Measurements from ENCODE around the gene SPATA12.

SPATA12 gene, protein sequence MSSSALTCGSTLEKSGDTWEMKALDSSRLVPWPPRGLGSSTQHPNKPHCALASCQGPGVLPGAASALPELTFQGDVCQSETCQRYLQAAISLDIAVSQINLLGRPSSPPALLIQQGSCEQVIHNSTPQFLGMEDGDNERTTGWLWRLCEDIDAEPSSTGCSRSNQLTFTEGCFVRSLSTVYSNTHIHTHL

DNA sequence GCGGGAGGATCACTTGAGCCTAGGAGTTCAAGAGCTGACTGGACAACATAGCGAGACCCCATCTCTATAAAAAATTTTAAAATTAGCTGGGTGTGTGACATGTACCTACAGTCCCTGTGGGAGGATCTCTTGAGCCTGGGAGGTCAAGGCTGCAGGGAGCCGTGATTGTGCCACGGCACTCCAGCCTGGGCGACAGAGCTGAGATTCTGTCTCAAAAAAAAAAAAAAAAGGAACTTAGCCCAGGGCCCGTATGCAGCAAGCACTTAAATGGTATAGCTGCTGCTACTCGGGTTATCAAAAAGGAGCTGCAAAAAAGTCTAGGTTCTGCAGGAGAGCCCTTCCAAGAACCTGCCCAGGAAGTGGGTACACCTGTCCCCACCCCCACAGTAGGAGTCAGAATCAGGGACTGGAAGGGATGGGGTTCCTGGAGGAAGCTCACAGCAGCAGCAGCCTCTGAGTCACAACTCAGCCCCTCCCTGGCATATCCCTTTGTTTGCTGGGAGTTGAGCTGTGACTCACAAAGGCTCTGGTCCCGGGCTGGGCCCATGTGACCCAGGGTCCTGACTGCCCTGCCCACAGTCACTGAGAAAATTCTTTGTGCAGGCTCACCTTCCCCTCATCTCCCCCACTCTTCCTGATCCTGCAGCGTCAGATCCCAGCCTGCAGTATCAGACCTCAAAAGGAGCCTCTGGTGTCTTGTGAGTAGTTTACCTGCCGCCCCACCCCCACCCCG lies at the start of gene SPATA12:
Gene SPATA12, plus strand, starts transcription at position 576 of the 733 bp plus-strand sequence. CDS start 13,031 bp downstream, outside the sequence.
- no peak for DNase-seq

DNA sequence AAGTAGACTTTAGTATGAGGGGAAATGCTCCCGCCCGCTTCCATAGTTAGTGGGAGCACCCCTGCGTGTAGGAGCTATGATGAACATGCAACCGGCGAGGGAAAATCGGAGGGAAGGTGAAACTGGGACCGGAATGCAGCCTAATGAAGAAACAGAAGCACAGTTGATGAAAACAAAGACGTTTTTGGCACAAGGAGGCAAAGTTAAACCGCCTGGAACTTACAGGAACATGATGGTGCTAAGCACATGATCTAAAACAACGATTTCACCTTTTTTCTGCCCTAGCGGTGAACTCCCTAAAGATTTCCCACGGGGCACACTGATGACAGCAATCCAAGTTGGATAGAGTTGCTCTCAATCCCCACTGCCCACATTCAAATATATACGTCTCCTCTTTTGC lies 49.4 kb upstream of the SPATA12 start:
- DNase-seq = no peak

DNA sequence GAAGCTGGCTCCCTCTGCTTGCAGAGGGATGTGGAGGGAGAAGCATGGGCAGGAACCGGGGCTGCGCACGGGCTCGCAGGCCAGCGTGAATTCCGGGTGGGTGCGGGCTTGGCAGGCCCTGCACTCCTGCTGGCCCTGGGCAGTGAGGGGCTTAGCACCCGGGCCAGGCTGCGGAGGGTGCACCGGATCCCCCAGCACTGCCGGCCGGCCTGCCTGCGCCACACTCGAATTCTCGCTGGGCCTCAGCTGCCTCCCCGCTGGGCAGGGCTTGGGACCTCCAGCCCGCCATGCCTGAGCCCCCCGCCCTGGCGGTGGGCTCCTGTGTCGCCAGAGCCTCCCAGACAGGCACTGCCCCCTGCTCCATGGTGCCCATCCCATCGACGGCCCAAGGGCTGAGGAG lies 47.6 kb upstream of the SPATA12 start:
- no peak for DNase-seq

DNA sequence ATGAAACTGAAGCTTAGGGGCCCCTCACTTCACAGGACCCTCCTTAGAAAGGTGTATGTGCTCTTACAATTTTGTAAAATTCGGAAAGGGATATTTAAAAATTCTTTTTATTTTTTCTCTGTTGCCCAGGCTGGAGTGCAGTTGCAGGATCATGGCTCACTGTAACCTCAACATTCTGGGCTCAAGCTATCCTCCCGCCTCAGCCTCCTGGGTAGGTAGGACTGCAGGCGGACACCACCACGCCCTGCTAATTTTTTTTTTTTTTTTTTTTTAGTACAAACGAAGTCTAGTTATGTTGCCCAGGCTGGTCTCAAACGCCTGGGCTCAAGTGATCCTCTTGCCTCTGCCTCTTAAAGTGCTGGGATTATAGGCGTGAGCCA lies 45.1 kb upstream of the SPATA12 start:
- DNase-seq = no peak

DNA sequence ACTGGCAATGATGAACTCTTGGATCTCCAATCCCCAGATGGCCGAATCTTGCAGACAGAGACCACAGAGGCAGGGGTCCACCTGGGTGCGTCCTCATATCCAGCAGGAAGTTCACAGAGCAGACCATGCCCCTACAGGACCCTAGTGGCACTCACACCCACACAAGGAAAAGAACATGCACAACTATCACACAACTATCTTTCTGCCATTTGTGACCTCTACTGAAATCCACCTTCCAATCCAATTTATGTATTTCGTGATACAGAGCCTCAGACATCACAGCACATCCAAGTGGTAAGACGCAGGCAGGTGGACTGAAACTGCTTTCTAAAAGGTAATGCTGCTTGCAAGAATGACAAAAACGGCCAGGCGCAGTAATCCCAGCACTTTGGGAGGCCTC lies 44.6 kb upstream of the SPATA12 start:
- DNase-seq = no peak

DNA sequence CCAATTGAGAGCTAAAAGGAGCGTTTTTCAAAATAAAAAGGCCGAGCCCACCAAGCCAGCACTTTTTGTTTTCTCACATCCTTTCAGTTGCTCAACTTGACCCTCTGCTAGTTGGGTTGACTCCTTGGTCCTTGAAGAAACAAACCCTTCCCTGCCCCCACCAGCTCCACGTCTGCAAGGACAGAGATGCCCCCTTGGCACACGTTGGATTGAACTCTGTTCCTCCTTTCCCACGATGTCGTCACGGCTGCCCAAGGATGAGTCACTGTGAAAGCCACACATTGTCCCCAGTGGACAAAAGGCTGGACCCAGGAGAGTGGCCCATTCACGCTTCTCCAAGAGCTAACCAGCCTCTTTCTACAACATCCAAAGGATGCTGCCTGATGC lies 43.0 kb upstream of the SPATA12 start:
- DNase-seq = no peak

DNA sequence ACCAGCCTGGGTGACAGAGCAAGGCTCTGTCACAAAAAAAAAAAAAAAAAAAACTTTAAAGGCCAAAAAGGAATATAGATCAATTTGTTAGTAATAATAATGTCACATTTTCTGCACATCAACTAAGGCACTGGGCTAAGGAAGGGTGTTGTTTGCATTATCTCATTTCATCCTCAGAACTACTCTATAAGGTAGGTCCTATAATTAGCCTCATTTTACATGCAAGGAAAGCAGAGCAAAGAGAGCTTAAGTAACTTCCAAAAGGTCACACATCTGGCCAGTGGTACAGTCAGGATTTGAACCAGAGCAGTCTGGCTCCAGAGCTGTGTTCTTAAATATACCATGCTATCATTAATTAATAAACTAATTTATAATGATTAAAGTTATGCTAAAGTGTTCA lies 42.2 kb upstream of the SPATA12 start:
- no peak for DNase-seq

DNA sequence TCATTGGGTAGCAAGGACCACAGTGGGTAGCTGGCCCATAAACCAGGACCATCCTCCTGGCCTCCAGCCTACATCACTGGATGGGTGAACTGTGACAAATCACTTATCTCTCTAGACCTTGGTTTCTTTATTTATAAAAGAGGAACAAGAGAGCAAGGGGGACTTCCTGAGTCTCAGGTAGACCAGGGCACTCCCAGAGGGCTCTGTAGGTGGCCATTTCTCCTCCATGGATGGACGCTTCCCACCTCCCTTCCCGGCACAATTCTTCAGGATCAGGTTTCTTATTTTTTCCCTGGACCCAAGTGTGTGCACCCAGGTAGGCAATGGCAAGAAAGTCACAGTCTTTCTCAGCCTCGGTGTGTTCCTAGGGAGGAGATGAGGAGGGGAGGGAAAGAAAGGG lies 41.4 kb upstream of the SPATA12 start:
- DNase-seq = no peak

DNA sequence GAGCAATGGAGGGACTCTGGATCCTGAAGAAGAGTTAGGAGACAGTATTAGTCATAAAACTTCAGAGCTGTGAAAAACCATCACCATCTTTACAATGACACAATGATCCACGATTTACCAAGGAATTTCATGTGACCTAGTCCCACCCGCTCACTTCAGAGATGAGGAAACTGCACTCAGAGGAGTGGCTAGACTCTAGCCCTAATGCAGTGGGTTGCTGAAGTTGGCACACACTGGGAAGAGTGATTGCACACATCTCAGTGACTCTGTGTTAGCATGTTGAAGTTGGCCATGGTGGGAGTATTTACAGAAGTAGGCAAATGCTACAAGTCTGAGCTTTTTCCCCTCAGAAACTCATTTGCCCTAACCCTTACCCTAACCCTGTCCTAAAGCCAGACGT lies 35.2 kb upstream of the SPATA12 start:
- no peak for DNase-seq

DNA sequence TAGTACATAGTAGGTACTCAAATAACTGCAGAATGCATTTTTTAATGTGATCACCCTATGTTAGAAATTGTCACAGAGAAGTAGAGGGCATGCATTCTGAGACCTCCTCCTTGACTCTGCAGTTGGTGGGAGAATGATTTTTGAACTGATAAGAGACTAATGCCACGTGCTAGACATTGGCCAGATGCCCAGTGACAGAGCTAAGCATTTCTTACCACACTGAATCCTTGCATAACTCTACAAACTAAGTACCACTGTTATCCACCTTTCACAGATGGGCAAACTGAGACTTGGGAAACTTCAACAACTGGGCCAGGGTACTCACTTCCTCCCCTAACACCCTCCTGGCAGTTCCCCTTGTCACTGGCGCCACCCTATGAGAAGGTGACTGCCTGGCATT lies 33.5 kb upstream of the SPATA12 start:
- no peak for DNase-seq

DNA sequence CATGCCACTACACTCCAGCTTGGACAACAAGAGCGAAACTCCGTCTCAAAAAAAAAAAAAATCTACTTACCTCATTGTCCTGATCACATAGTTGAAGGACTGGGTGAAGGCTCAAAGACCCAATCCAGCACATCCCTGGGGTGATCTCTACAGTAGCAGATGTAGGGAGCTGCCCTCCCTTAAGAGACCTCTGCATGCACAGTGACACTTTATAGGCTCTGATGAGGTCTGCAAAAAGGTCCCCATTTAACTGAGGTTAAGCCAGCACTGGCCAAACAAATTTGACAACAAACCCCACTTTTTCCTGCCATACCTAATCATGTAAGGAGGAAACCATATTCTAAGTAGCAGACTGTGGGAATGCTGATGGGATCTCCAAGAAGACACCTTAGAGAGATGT lies 31.1 kb upstream of the SPATA12 start:
- no peak for DNase-seq

DNA sequence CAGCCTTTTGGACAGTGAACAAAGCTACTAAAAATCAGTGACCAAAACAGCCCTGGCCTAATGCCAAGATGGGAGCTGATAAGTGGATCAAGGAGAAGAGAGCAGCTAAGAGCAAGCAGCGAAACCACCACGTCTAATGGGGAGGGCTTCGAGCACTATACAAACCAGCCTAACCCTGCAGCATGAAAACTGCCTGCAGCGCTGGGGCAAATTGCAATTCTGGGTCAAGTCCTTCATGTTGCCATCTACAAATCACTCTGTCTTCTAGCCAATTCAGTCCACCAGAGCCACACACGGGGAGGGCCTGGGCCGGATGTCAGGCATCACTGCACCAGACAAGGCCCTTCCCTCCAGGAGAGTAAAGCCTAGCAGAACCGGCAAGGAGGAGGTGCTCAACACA lies 30.5 kb upstream of the SPATA12 start:
- DNase-seq = peak; percentile 89

DNA sequence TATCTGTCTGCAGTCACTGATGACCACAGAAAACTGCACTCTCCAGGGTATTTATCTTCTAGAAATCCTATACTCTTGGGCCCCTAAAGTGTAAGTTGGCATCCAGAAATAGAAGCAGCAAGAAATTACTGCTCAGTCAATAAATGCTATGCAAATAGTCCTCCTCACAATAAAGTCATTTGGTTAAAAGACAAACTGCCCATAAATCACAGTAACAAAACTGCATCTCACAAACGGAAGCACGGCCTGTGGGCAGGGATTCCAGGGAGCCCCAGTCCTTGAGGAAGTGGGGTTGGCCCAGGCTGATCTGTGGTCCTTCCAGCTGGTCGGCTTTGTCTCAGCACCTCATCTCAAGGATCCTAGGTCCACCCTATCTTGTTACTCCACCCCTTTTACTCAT lies 29.7 kb upstream of the SPATA12 start:
- no peak for DNase-seq

DNA sequence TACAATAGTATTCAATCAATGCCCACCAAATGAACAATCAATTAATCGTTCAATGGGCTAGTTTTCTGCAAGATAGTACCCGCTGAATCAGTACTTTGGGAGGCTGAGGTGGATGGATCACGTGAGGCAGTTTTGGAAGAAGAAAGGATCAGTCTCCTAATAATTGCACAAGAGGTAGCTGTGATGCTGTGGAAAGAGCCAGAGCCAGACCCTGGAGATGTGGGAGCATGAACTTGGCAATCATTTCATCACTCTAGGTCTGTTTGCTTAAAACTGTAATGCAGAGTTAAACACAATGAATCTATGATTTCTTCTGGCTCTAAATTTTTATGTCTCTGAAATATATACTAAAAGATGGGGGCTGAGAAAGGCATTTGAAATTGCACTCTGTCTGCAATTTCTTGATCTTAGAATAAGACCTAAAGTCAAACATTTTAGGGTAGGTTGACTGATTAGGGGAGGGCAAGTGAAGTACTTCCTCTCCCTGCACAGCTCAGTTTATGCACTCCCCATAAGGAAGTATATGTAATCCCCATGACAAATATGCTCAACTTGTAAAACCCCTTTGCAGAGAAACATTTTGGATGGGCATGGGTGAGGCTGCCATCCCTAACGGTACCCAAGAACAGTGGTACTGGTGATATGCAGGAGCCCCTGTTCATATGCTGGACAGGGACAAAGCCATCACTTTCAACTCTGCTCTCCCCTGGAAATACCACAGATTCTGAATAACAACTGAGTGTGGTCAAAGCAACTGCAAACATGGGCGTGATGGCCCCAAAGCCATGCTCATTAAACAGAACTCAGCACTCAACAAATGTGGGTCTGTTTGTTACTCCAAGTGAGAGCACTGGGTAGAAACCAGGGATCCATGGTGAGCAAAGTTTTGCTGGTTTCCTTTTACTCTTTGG lies 28.6 kb upstream of the SPATA12 start:
- no peak for DNase-seq

DNA sequence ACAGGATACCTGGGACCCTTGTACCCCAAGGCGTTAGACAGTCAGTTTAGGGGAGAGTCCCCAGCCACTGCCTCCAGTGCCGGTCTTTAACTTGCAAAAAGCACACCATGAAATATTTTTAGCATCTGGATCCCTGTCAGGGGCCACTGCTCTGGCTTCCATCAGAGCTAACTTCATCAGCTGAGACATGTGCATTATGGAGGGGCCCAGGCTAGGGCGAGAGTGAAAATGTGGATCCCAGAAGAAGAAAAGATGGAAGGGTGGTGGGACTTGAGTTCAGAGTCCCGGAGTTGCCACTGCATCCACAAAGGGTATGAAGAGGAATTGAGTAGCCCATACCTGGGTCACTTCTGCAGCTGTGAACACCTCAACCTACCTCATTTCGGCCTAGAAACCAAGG lies 23.5 kb upstream of the SPATA12 start:
- no peak for DNase-seq

DNA sequence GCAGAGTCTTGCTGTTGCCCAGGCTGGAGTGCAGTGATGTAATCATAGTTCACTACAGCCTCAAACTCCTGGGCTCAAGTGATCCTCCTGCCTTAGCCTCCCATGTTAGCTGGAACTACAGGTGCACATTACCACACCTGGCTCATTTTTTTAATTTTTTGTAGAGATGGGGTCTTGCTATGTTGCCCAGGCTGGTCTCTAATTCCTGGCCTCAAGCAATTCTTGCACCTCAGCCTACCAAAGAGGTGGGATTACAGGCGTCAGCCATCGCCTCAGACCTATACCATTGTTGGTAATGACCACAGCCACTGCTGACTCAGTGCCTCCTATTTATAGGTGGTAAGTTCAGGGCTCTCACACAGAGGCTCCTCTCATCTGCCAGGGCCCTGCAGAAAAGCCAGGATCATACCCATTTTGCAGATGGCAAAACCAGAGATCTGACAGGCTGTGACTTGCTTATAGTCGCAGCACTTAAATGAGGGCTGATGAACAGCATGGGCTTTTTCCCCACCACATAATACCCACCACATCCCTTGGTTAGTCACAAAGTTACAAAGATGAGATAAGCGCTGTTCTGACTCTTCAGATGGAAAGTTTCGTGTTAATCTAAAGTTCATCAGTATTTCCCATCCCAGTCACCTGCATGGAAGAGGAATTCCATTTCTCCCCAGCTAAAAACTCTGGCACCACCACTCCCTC lies 21.8 kb upstream of the SPATA12 start:
- DNase-seq = no peak

DNA sequence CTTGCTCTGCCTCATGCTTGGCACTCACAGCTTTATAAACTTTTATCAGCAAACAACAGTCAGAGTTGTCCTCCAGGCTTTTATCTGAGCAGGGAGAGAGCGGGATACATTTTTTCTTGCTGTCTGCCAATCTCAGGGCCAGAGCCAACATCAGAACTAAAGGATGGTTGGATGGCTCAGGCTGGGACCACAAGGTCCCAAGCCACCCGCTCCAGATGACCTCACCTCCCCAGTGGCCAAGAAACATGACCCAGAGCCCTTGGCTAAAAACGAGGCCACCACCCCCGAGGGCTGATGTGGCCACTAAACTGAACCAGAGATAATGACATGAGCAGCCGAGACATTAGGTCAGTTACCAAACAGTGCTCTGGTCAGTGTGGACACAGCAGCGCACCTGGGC lies 18.8 kb upstream of the SPATA12 start:
- no peak for DNase-seq

DNA sequence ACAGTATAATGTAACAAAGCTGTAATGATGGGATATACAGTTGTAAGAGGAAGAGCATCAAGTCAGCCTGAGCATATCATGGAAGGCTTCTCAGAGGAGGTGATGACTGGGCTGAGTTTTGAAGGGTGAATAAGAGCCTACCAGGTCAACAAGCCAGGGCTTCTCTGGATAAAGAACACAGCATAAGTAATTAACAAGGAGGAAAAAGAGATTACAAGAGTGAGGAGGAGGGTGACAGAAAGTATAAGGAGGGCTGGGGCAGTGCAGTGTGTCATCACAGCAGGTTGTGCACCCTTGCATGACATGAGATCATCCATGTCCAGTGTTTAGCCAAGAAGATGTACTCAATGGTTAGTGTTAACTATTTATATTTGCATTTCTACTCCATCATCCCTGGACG lies 16.9 kb upstream of the SPATA12 start:
- DNase-seq = no peak

DNA sequence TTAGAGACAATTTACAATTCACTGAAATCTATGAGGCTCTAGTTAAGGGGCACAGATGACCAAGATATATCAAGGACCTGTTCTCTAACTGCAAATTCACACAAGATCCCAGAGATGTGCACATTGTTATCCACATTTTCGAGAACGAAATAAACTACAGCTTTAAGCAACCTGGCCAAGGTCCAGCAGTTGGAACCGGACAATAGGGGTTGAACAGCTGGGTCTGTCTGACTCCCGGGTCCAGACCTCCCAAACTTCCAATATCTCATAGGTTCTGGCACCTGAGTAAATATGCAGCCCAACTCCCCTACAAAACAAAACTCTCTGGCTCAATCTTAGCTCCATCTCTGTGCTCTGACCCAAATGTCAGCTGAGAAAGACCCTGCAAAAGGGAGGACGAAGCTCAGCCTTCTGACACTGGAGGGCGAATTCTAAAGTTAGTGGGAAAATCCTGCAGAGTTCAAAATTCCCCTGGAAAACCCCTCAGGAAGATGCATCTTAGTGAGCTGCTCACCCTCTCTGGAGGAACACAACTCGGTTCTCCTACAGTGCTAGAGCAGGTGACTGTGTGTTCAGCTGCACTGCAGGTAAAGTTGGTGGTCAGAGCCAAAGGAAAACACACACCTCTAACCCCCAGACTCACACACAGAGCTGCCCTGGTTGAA lies 14.2 kb upstream of the SPATA12 start:
- DNase-seq = no peak

DNA sequence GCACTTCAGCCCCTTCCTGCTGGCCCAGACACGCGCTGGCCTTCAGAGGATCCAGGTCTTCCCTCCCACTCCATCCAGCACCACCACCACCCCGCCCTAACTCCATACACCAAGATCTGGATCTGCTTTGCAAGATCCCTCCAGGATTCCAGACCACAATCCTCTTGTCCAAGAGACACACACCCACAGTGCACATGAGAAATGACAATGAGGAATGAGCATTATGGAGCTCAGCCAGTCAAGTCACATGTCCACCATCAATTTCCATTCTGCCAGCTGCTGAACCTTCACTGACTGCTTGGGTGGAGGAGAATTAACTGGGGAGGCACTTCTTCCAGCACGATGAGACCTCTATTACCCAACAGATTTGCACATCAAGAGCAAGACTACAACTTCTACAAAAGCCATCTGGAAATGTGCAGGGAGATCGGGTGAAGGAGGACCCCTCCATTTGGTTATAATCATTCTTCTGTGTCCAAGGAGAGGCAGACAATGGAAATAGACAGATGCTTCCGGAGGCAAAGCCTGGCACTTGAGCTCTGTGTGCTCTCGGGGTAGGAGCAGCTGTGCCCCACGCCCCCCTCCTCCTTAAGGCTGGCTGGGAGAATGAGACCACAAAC lies 12.3 kb upstream of the SPATA12 start:
- DNase-seq = no peak

DNA sequence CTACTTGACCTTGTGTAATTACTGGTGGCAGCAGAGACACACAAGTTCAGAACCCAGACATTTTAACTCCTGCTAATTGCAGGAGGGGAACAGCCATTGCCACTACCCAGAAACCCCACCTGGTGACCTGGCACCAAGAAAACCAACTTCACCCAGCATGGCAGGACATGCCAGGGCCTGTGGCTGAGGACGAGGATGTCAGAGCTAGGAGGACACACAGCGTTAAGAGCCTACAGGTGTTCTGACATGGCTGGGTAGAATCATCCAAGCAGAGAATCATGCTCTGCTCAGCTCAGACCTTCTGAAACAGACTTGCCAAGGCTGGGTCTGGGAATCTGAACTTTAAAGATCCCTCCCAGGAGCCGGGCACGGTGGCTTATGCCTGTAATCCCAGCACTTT lies 11.7 kb upstream of the SPATA12 start:
- DNase-seq = no peak

DNA sequence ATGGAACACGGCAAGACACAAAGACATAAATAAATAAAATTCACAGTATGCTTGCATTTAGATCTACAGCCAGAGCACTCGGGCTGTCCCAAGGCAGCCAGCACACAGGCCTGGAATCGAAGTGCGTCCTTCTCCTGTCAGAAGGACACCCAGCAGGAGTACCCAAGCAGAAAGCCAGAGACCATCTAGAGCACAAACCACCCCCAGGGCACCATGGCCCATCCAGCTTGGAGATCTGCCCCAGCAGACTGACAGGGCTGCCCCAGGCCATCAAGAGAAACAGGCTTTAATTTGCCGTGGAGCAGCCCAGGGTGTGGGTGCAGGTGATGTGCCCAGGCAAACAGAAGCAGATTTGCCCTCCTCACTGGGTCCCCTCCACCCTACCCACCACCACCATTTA lies 7.8 kb upstream of the SPATA12 start:
- DNase-seq = no peak

Data from NCI-H82 (cell line).